ENCODE results near the gene ADRA2B. TPM values are rescaled to one million over a fixed set of nuclear protein-coding genes. Genes with fewer than 3 reads are reported as not detected.
"Not testable (repeated sequence)": the region's sequence is repeated elsewhere in the genome, so short reads cannot be mapped to it uniquely, and the experiment has no call there.

The ADRA2B gene
- total RNA-seq, 4 donors from 2014 or later = 0.27 to 0.32 TPM; not detected in 2

DNA sequence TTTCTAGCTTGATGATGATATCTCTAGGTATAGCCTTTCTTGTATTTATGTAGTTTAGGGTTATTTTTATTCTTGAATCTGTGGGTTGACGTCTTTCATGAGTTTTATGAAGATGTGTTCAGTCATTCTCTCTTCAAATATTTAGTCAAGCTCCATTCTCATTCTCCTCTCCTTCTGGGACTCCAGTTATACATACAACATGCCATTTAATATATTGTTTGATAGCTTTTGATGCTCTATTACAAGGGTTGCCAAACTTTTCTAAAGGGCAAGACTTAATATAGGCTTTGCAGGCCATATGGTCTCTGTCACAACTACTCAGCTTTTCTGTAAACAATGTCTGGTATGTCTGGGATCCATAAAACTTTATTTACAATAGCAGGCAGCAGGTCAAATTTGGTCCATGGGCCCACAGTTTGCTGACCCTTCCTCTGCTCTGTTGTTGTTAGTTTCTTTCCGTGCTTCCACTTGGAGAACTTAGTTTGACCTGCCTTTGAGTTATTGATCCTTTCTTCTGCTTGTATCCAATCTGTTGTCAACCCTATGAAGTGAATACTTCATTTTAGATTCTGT lies 41.1 kb downstream of the ADRA2B start:
- in situ Hi-C loops (cut with MboI; ENCODE audit: low pct_ligation_motif_present in 1 of 4, low pct_unique_long_range_greater_than_20kb in 1 of 4, low sequenced_read_pairs in 3 of 4) = no loop called here

DNA sequence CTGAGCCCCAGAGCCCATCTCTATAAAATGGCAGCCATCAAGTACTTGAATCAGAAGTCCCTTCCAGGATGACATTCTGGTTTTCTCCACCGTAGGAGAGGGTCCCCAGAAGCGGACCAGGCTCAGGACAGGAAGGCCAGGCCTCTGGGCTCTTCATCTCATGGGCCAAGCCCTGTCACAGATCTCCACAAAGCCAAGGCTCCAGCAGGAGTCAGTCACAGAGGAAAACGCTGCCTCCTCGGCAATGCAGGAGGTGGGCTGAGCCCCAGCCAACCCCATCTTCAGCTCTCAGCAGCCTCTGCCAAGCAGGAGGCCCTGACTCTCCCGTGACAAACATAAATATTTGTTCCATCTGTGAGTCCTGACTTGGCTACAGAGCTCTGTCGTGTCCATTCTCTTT lies 42.2 kb downstream of the ADRA2B start:
- in situ Hi-C loops (cut with MboI; ENCODE audit: low pct_ligation_motif_present in 1 of 4, low pct_unique_long_range_greater_than_20kb in 1 of 4, low sequenced_read_pairs in 3 of 4) = loop anchor here in 1 of 4 donors (25.0 kb wide), 1 partner anchor 1588 kb away; the partner anchor contains the start of genes ACTR1B and C2orf92
- no peaks in the 10 kb centered on the region for H3K4me1 ChIP-seq
- no peaks in the 10 kb centered on the region for H3K36me3 ChIP-seq
- no peaks in the 10 kb centered on the region for H3K27me3 ChIP-seq
- H3K27ac ChIP-seq = no peak overlapping the region
- DNase-seq = no peak
- WGBS, 2 donors (ENCODE audit: low coverage in 1 of 2) = 74% methylated on average over 6 of the region's 6 CpGs; no CpG with 5 or more reads in 1 of the 2 donors
- intact Hi-C loops (cut with DNase I; ENCODE audit: low total_unique reads) = no loop called here
- no peak overlapping the region for H3K4me3 ChIP-seq
- H3K9me3 ChIP-seq = peaks cover 3 to 11% of the 10 kb centered on the region in 2 donors
- TF ChIP-seq POLR2A (IDR thresholded peaks at IDR 0.05) (no peak), EP300 (IDR thresholded peaks at IDR 0.05; ENCODE audit: low read depth) (no peak), POLR2AphosphoS5 (IDR thresholded peaks at IDR 0.05) (no peak)
- TF ChIP-seq, protein P1, sequence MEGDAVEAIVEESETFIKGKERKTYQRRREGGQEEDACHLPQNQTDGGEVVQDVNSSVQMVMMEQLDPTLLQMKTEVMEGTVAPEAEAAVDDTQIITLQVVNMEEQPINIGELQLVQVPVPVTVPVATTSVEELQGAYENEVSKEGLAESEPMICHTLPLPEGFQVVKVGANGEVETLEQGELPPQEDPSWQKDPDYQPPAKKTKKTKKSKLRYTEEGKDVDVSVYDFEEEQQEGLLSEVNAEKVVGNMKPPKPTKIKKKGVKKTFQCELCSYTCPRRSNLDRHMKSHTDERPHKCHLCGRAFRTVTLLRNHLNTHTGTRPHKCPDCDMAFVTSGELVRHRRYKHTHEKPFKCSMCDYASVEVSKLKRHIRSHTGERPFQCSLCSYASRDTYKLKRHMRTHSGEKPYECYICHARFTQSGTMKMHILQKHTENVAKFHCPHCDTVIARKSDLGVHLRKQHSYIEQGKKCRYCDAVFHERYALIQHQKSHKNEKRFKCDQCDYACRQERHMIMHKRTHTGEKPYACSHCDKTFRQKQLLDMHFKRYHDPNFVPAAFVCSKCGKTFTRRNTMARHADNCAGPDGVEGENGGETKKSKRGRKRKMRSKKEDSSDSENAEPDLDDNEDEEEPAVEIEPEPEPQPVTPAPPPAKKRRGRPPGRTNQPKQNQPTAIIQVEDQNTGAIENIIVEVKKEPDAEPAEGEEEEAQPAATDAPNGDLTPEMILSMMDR (IDR thresholded peaks at IDR 0.05) = no peak

More for the DNA sequence above, 41.1 kb downstream of the ADRA2B start:
- Histone ChIP-seq H3K27me3 (peaks cover 6% of the 10 kb centered on the region), H3K4me3 (no peak overlapping the region), H3K27ac (no peak overlapping the region), H3K36me3 (no peaks in the 10 kb centered on the region), H3K9me3 (peaks cover 3 to 11% of the 10 kb centered on the region in 2 donors), H3K4me1 (no peaks in the 10 kb centered on the region)
- no peak for DNase-seq
- TF ChIP-seq POLR2AphosphoS5 (IDR thresholded peaks at IDR 0.05) (no peak), POLR2A (IDR thresholded peaks at IDR 0.05) (no peak)
- WGBS, 2 donors (ENCODE audit: low coverage in 1 of 2) = 69 to 77% methylated on average over 2 of the region's 2 CpGs
- intact Hi-C loops (cut with DNase I; ENCODE audit: low total_unique reads) = no loop called here

DNA sequence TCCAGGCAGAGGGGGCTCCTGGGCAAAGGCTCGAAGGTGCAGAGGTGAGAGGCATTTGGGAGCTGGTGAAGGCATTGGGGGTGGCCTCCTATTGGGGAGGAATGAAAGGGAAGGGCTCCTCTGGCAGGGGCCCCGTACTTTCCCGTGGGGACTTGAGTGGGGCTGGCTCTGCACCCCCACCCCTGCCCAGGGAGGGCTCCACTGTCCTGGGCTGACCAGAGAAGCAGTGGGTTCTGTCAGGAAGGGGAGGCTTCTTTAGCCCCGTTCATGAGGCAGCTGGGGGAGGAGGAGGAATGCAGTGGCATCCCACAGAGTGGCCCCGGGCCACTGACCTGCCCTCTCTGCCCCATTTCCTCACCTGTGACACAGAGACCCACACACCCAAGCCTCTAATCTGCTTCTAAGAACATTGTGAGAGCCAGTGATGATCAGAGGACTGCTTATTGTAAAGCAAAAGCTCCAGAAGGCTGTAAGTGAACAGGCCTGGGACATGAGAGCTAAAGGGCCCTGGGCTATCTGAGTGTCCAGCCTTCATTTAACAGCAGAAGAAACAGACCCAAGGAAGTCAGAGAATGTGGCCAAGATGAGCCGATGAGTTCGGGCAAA lies 43.1 kb downstream of the ADRA2B start:
- Histone ChIP-seq H3K9me3 (peaks cover 3 to 11% of the 10 kb centered on the region in 2 donors), H3K4me3 (no peak overlapping the region), H3K4me1 (no peaks in the 10 kb centered on the region), H3K27me3 (no peaks in the 10 kb centered on the region), H3K27ac (no peak overlapping the region), H3K36me3 (no peaks in the 10 kb centered on the region)
- no peak for DNase-seq
- in situ Hi-C loops (cut with MboI; ENCODE audit: low pct_ligation_motif_present in 1 of 4, low pct_unique_long_range_greater_than_20kb in 1 of 4, low sequenced_read_pairs in 3 of 4) (loop anchor here in 1 of 4 donors (25.0 kb wide), 1 partner anchor 1589 kb away; the partner anchor contains the start of genes ACTR1B and C2orf92), intact Hi-C loops (cut with DNase I; ENCODE audit: low total_unique reads) (no loop called here)
- WGBS, 2 donors (ENCODE audit: low coverage in 1 of 2) = 75% methylated on average over 7 of the region's 7 CpGs; no CpG with 5 or more reads in 1 of the 2 donors
- no peak for TF ChIP-seq POLR2A (IDR thresholded peaks at IDR 0.05)
- TF ChIP-seq POLR2AphosphoS5 (IDR thresholded peaks at IDR 0.05) = no peak
- TF ChIP-seq, protein P1 (IDR thresholded peaks at IDR 0.05) = no peak
- TF ChIP-seq EP300 (IDR thresholded peaks at IDR 0.05; ENCODE audit: low read depth) = no peak

DNA sequence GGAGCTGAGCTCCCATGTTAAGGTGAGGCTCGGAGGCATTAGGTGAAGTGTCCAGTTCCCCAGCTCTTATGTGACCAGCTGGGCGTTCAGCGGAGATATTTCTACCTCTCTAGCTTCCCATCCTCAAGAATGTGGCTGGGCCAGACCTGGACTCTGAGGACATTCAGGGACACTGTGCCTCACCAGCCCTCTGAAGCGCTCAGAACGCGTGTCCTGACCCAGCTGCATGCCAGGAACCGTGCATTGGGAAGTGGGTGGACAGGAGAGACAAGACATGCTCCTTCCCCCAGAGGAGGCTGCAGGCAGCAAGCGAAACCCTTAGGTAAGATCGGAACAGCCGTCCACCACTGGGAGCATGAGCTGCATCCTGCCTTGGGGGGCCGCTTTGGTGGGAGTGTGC lies 43.6 kb downstream of the ADRA2B start:
- H3K9me3 ChIP-seq = peaks cover 3 to 11% of the 10 kb centered on the region in 2 donors
- no peak overlapping the region for H3K4me3 ChIP-seq
- H3K4me1 ChIP-seq = no peaks in the 10 kb centered on the region
- no peak overlapping the region for H3K27ac ChIP-seq
- in situ Hi-C loops (cut with MboI; ENCODE audit: low pct_ligation_motif_present in 1 of 4, low pct_unique_long_range_greater_than_20kb in 1 of 4, low sequenced_read_pairs in 3 of 4) (loop anchor here in 1 of 4 donors (25.0 kb wide), 1 partner anchor 1590 kb away; the partner anchor contains the start of genes ACTR1B and C2orf92), intact Hi-C loops (cut with DNase I; ENCODE audit: low total_unique reads) (no loop called here)
- H3K36me3 ChIP-seq = no peaks in the 10 kb centered on the region
- DNase-seq = no peak
- TF ChIP-seq, protein P1 (IDR thresholded peaks at IDR 0.05) = no peak
- TF ChIP-seq POLR2A (IDR thresholded peaks at IDR 0.05) (no peak), EP300 (IDR thresholded peaks at IDR 0.05; ENCODE audit: low read depth) (no peak), POLR2AphosphoS5 (IDR thresholded peaks at IDR 0.05) (no peak)
- WGBS, 2 donors (ENCODE audit: low coverage in 1 of 2) = 85% methylated on average over 11 of the region's 11 CpGs; no CpG with 5 or more reads in 1 of the 2 donors
- H3K27me3 ChIP-seq = no peaks in the 10 kb centered on the region

DNA sequence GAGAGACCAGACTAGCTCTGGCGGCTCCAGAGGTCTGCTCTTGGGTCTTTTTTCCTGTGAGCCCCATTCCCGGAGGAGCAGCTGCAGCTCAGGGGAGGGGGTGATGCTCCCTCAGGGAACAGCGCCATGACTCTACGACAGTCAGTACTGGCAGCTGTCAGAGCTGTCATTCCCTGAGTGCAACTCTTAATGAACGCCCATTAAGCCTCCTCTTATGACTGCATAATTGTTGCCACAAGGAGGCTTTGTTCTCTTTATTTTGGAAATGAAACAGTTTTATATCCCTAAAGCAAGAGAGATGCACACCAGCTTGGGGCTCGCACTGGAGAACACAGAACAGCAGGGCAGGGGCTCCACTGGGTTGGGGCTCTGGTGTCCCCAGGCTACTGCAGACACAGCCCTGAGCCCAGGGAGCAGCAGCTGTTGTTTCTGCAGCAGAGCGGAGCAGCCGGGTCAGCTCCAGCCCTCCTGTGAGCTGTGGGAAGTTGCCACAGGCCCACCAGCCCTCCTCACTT lies 44.3 kb downstream of the ADRA2B start:
- 70 to 83% methylated on average over 1 to 6 of the region's 8 CpGs for WGBS, 2 donors (ENCODE audit: low coverage in 1 of 2)
- DNase-seq; intact Hi-C loops (cut with DNase I; ENCODE audit: low total_unique reads); H3K4me3 ChIP-seq; H3K4me1 ChIP-seq; H3K27me3 ChIP-seq; H3K36me3 ChIP-seq; H3K27ac ChIP-seq: not testable (repeated sequence)
- peaks cover 3 to 11% of the 10 kb centered on the region in 2 donors for H3K9me3 ChIP-seq
- in situ Hi-C loops (cut with MboI; ENCODE audit: low pct_ligation_motif_present in 1 of 4, low pct_unique_long_range_greater_than_20kb in 1 of 4, low sequenced_read_pairs in 3 of 4) = loop anchor here in 1 of 4 donors (25.0 kb wide), 1 partner anchor 1590 kb away; the partner anchor contains the start of genes ACTR1B and C2orf92

DNA sequence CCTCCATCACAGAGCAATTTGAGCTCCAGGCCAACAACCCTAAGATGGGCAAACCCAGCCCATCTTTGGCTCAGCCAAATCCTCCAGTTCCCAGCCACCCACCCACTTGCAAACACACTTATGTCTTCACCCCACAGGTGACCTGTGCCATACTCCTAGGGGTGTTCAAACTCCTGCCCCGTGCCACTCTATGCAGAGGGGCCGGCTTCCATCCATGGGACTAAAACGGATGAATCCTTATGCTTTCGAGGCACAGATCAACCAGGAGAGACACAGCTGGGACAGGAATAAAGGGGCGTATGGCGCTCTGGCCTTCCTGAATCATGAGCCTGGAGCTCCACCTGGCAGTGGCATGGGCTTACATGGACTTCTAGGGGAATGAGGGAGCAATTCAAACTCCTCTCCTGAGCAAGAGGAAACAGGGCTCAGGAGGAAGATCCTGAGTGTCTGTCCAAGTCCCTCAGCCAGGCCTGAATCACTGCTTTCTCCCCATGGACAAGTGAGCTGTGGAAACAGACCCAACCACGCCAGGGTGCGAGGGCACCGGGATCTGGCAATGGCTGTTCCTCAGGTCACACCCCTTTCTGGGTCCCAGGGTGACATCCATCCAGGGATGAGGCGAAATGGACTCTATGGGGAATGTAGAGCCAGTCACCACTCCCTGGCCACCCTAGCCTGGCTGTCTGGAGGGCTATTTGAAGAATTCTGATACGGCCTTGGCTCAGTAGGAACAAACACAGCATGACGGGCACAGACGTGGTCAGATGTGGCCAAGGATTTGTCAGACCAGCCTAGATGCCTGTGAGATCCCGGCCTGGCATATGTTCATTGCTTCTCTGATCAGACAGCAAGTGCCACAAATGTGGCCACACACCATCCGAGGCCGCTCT lies 45.0 kb downstream of the ADRA2B start:
- 88% methylated on average over 16 of the region's 16 CpGs; no CpG with 5 or more reads in 1 of the 2 donors for WGBS, 2 donors (ENCODE audit: low coverage in 1 of 2)
- DNase-seq; intact Hi-C loops (cut with DNase I; ENCODE audit: low total_unique reads); H3K4me1 ChIP-seq; H3K4me3 ChIP-seq; H3K36me3 ChIP-seq; H3K27me3 ChIP-seq; H3K9me3 ChIP-seq; H3K27ac ChIP-seq: not testable (repeated sequence)
- in situ Hi-C loops (cut with MboI; ENCODE audit: low pct_ligation_motif_present in 1 of 4, low pct_unique_long_range_greater_than_20kb in 1 of 4, low sequenced_read_pairs in 3 of 4) = loop anchor here in 1 of 4 donors (25.0 kb wide), 1 partner anchor 1591 kb away; the partner anchor contains the start of genes ACTR1B and C2orf92
